Kidney tubule cell (primary cell): ENCODE results near the gene PSRC1.
A peak's percentile ranks its signal among the peaks of the same experiment; 100 is the strongest.

Experiments
- DNase-seq: peaks from one replicate; pipeline ENCODE4 v3.0.0-alpha.2; 2018; ENCODE audit warnings: low spot score

PSRC1 gene

DNA sequence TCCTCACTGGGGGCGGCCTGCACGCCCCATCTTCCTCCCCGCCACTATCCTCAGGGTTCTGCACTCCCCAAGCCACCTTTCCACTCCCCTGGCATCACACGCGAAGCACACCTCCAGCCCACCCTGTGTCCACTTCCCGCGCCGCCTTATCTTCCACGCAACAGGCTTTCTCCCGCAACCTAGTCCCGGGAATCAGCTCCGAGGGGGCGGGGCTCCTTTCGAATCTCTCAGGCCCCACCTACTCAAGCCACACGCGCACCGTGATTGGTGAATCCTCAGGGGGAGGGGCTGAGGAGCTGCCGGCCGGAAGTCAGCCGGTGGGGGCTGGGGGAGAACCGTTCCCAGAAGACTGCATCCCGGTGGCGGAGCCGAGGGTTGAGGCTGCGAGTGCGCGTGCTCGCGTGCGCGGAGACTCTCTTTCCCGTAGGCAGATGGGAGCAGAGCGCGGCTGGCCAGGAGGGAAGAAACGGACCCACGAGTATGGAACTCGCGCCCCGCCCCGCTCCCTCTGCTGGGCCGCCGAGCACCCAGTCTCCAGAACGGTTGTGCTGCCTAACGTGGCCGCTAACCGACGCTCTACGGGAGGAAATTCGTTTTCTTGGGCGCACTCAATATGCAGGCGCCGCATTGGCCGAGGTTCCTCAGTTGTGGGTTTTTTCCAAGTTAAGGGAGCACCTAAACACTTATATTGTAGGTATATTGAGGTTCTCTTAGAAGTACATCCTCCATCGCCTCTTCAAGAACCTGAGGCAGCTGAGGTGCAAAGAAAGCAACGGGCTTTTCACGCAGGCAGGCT lies at the start of gene PSRC1:
PSRC1 (minus strand) TSS at position 194 of the 796 bp plus-strand sequence.
- peak; percentile 95 for DNase-seq

DNA sequence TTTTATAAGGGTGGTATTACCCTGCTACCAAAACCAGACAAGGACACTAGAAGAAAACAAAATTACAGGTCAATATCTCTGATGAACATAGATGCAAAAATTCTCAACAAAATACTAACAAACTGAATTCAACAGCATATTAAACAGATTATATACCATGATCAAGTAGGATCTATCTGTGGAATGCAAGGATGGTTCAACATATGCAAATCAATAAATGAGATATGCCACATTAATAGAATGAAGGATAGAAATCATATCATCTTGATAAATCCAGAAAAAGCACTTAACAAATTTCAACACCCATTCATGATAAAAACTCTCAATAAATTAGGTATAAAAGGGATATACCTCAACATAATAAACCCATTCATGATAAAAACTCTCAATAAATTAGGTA lies 48.2 kb upstream of the PSRC1 start:
- DNase-seq, result no peak

DNA sequence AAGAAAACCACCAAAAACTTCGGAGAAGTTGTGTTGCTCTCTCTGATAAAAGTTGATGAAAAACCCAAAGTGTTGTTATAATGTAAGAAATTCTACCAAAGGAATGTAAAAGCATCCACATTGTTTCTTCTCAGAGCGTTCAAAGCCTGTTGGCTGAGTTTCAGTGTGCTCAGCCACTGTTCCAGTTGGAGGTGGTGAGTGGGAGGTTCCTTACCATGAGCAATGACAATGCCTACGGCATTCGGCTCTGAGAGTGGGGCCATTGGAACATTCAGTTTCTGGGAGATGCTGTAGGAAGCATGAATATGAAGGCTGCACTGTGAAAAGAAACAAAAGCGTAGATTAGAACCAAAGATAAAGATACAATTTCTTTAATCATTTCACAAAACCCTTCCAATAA lies 44.3 kb upstream of the PSRC1 start:
- no peak for DNase-seq

DNA sequence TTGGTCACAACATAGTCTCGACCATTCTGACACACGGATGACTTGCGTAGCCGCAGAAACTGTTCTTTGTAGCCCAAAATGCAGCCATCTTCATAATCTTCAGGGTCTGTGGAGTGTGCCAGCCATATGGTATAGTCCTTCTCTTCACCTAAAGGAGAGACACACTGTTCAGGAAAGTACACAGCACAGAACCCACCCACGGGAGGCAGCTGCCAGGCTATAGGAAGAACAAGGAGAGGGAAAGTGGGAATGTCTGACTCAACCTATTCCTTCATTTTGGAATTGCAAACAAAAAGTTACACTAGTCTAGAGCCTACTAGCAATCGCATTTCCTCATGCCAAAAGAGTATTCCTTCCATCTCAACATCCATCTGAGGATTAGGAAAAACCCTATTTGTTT lies 40.0 kb upstream of the PSRC1 start:
- no peak for DNase-seq

DNA sequence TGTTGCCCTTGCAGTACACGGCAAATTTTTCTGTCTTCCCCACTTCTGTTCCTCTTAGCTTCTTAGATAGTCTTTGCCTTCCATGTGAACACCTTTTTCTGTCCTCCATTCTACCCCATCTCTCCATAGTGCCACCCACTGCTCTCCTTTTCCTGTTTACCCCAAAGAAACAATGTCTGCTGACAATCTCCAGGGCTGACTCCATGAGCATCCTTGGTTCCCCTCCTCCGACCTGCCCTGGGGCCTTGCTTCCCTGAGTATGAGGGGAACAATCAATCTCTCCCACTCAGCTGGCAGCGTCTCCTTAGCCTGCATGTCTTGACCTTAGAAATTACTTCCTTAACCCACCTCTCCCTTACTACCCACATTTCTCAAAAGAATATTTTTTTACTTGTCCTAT lies 36.2 kb upstream of the PSRC1 start:
- DNase-seq, result no peak

DNA sequence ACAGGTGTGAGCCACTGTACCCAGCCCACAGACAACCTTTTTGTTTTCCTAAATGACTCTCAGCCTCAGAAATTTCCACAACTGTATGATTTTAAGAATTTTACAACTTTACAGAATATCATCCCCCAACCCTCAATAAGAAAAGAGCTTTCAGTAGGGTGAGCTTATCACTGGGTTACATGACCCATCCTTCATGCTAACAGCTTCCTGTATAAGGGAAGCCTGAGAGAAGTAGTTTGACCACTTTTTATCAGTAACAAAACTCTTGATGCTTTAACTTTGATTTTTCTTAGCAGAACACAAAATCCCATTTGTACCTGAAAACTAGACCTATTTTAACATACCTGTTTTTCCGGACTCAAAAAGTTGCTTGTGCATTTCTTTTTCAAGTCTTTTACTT lies 33.6 kb upstream of the PSRC1 start:
- DNase-seq, result no peak

DNA sequence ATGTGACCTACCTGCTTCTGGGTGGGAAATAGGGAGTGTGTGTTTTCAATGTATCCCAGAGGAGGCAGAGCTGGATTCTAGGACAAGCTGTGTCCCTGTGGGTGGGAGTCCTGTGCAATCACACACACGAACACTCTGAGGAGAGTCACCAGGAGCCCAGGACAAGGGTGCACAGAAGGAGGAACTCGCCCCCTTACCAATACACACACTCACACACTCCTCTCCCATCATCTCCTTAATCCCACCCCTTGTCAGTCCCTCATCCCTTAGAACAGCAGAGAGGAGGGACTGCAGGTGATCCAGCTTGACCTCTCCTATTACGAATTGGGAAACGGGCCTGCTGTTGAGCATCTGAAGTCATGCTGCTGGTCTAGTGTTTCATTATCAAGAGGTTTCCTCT lies 32.3 kb upstream of the PSRC1 start:
- DNase-seq, result no peak

DNA sequence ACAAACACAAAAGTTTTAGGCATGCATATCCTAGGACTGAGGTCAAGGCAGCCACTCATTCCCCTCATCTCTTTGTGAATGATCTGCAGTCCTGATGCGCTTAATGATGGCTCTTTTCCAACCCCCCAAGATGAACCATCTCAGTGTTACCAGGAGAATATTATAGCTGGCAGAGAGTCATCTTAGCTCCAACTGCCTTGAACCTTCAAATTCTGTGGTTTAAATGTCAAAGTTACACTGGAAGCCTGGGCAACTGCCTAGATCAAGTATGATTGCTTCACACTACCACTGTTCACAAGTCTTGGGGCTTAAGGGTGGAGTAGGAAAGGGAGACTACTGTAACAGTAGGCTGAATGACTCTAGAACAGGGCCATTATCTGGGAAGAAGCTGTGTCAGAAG lies 31.9 kb upstream of the PSRC1 start:
- DNase-seq, result no peak

DNA sequence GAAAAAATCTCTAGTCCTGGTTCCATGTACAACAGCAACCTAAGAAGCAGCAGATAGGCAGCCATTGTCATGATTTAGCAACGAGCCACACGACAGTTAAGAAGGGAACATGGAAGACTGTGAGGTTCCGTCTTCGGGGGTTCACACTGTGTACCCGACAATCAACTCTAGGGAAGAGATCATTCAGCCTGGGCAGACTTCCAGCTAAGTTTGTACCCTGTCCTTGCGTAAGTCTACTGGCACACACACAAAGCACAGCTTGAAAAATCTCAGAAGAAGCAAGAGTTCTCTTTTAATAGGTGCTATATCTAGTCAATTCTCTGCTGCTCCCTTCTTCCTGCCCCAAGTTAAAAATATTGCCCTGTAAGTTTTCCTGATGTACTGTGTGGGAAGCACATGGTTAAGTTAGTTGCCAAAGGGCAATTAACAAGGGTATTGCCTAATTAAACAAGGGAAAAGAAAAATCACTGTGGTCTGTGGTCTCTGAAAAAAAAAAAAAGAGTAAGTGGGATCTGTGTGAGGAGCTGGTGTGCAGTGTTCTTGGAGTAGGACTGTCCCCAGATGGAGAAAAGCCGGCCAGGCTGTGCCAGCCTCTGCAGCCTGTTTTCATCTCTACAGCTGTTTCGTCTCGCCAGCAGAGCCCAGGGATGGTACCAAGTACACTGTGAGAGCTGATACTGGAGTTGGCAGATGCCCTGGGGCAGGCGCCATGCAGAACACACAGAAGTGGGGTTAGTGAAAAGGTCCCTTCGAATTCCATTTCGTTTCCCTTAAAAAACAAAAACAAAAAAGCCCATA lies 30.2 kb upstream of the PSRC1 start:
- no peak for DNase-seq

DNA sequence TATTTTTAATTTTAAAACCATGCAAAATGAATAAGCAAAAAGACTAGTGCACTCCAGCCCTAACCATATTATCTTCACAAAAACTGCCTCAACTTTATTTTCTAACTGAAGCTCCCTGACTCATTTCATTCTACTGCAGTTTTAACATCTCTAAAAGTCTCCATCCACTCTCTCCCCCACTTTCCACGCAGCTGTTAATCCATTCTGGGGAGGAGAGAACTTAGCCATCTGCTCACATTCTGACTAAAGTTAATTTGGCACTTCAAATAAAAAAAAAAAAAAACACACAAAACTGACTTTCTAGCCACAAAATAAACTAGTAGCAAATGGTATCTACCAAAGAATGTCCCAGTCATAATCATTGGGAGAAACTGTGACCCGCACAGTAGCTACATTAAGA lies 29.3 kb upstream of the PSRC1 start:
- DNase-seq, result no peak

DNA sequence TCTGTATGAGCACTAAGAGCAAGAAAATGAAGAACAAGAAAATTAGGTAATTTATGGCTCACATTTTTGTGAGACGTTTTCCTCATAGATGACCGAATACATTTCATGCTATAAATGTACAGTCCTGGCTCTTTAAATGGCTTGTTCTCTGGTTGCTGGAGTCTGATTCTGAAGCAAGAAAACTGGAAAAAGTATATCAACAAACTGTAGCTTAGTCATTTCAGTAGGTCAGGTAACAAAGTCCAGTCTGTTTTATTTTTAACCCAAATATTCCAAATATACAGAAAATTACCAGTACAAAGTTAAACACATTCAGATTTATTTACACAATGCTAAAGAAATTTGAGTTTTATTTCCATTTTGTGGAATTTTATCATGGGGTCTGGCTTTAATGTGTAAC lies 26.4 kb upstream of the PSRC1 start:
- DNase-seq, result no peak

DNA sequence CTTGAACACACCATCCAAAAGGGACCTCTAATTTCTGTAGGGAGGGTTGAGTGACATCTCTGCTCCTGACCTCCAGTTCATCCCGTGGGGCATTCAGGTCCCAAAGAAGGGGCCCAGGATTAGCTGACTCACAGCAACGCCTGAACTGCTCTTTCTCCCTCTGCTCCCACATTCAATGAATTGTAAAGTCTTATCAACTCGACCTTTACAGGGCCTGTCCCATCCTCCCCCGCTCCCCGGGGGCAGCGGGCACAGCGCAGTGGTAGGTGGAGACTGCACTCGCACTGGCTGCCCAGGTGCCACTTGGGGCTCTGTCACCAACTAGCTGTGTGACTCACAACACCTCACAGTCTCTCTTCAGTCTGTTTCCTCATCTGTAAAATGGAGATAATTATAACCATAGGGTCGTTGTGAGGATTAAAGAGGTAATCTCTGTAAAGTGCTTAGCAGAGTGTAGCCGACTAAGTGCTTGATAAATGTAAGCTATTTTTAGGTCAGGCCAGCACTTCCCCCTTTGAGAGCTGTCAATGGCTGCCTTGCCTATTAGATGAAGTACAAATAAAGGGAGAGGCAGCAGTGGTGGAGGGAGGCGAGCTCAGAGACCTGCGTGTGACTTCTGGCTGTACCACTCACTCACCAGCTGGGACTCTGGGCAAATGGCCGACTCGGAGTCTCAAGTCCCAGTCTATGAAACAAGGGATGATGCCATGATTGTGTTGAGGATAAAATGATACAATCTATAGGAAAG lies 24.5 kb upstream of the PSRC1 start:
- no peak for DNase-seq

DNA sequence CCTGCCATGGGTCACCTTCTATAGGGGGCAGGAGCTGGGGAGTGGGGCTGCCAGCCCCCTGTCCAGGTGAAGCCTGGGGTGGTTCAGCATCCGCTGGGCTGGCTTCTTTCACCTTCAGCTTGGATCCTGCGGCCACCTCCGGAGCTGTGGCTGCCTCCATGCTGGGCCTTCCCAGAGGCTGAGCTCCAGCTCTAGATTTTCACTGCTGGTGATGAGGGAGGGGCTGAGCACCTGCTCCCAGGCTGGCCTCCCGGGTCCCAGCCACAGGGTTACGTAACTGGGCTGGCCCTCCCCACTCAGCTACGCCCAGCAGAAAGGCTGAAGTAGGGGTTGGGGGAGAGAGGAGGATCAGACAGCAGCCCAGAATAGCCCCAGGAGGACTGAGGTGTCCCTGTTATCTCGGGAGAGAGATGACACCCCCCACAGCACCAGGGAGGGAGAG lies 23.9 kb upstream of the PSRC1 start, which contains the start of gene MYBPHL:
MYBPHL (minus strand) TSS at position 180 of the 442 bp plus-strand sequence; CDS start at position 160, 20 bp downstream.
- DNase-seq, result no peak

DNA sequence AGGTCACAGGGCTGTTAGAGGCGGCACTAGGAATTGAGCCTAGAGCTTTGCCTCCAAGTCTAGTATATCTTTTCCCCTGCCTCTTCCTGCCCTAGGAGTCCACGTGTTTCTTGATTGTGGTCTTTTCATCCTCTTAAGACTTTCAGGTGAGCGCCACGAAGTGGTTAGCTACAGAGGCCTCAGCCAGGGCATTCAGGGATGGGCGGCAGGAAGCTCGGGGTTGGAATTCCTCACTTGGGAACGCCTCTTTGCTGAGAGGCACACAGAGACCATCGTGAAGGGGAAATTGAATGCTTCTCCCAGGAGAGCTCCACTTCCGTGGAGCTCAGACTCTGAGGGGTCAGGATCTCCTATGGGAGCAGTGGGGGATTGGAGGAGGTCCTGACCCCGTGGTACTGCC lies 23.0 kb upstream of the PSRC1 start:
- DNase-seq, result peak; percentile 8

DNA sequence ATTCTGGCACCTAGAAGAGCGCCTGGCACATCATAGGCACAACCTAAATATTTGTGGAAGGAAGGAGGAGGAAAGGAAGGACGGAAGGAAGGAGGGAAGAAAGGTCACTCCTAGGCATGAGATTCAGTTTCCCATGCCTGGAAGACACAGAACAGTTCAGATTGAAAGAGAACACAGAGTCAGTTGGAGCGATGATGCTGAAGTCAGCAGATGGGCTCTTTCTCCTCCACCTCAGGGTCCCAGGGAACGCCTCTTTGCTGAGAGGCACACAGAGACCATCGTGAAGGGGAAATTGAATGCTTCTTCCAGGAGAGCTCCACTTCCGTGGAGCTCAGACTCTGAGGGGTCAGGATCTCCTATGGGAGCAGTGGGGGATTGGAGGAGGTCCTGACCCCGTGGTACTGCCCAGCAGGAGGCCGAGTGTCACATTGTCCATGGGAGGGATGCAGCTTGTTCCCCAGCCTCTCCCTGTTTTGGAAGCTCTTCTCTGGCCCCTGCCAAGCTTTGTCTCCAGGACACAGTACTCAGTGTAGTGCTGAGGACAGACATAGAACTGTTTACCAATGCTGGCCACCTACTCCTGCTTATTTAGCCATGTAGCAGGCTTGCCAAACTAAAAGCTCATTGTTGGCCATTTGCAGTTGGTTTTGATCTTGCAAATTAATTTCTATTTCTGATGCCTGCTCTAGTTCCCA lies 21.4 kb upstream of the PSRC1 start:
- DNase-seq, result no peak

DNA sequence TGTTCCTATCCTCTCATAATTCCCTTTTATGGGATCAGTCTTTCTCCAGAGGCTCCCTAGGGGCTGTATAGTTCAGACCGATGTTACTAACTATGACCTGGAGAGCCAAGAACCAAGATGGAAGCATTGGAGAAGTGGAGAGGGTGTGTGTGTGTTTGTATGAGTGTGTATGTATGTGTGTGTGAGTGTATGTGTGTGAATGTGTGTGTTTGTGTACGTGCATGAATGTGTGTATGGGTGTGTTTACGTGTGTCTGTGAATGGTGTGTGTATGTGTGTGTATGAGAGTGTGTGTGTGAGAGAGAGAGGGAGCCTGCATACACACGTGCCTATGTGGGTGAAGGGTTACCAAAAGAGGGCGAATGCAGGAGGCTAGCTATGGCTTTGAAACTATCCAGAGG lies 18.9 kb upstream of the PSRC1 start:
- no peak for DNase-seq

DNA sequence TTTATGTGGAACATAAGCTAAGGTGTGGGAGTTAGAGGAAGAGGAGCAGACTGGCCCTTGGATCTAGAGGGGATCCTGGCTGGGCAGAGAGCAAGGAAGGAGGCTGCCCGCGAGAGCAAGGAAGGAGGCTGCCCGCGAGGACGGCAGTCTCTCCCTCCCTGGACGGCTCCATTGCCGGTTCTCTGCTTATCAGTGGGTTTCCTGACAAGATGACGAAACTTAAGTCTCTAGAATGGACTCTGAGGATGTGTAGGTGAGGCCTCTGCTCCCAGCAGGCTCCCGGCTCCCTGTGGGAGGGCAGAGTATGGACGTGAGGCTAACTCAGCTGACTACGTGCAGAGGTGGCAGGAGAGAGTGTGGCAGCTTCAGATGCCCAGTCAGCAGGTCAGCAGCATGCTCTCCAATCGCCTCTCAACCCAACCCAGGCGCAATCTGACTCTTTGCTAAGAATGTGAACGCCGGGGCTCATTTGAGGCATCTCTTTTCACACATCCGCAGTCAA lies 17.8 kb upstream of the PSRC1 start:
- no peak for DNase-seq

DNA sequence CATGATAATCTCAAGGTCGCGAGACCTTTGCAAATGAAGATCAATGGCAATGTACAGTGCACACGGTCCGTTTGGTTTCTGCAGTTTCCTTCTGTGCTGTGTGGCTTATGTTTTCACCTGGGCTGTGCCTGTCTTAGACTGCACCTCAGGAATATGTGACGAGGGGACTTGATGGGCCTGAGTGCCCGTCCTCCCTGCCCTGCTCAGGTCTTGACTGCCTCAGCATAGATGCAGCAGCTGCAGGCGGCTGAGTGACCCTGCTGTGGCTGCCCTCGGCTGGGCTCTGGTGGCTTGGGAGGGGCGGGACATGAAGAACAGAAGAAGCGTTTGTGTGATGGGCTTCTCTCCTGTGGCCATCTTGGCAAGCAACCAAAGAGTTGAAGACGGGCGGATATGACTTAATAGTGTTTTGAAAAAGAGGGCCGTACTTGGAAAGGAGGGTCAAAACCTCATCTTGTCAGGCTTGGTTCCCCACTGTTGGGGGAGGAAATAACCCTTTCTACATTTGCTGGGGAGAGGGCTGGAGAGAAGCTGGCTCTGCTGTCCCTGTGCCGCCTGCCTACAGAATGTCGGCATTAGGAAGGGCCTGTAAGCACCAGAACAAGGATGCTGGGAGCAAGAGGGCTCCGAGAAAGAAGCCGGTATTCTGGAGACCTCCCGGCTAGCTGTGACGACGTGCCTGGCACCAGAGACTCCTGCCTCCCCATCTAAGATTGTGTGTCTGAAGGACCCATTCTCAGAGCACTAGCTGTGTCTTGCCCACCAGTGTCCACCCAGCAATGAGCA lies 16.8 kb upstream of the PSRC1 start:
- DNase-seq, result no peak

DNA sequence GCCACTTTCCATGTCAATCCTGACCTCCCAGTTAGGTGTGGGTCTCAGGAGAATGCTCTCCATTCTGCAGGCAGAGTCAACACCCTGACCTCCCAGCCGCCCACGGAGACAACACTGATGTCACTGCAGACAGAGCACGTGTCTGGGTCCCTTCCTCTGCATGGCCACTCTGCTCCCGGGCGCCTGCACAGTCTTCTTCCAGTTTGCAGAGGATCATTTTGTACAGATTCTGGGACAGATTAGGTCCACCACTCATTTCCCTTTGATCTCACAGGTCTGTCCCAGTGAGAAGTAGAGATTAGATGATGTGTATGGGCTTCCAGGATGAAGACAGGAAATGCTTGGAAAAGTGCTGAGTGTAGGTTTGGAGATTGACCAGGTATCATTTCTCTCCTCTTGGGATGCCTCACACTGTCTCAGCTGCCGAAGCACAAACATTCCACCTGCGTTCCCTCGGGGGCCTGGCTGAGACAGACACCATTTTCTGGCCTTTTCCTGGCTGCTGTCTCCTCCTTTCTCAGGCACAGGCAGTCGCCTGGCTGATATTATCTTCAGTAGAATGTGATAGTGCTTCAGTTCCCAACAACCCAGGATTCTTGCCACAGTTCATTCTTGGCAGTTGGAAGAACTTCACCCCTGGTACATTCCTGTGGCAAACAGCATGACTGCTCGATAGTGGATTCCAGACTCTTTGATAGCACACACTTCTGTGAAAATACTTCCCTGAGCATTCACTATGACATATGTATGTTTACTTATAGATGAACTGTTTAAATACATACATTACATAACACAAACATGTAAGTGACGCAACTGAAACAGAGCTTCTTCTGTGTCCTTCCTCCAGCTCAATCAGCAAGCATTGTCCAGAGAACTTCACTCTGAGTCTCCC lies 16.0 kb upstream of the PSRC1 start:
- peak; percentile 58 for DNase-seq

DNA sequence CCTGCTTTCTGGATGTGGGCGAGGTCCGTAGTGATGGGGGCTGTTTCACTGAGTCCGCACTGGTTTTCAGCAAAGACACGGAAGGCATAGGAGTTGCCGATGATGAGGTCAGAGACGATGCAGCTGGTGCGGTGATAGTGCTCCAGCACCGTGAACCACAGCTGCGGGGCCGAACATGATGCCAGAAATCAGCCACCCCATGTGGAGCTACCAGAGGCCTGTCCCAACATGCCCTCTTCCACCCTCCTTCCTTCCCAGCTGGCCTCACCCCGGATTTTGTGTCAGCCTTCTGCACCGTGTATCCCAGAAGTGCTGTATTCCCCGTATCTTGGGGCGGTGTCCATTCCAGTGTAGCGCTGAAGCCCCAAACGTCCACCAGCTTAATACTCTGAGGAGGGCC lies 13.8 kb upstream of the PSRC1 start:
- DNase-seq, result no peak
